ENCODE results near the gene ATAD1. TPM values are rescaled to one million over a fixed set of nuclear protein-coding genes. Genes with fewer than 3 reads are reported as not detected.

Gene ATAD1
- total and polyA plus RNA-seq, 2 of the 8 experiments (the other 6 are each of a cell fraction or from before 2014, with no cell fraction given), result 8.9 to 35.3 TPM

DNA sequence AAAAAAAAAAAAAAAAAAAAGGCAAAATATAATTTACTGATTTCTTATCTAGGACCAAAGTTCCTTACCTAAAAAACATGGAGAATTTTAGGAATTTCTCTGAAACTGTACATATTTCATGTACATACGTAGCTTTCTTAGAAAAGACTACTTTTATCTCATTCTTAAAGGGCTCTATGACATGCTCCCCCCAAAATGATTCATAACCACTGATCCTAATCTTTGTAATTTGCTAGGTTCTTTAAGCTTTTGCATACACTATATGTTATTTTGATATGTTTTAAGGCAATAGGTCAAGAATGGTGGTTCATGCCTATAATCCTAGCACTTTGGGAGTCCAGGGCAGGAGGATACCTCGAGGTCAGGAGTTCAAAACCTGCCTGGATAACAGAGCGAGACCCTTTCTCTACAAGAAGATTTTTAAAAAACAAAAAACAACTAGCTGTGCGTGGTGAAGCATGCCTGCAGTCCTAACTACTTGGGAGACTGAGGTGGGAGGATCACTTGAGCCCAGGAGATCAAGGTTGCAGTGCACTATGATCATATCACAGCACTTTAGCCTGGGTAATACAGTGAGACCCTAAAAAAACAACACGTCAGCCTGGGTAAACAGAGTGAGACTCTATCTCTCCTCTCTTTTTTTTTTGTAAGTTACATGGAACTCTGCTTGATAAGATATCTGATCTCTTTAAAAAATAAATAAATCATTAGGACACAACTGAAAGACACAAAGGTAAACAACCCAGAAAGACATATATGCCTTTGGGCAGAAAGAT lies 54.8 kb downstream of the ATAD1 start (continued):
- TF ChIP-seq, protein P1, sequence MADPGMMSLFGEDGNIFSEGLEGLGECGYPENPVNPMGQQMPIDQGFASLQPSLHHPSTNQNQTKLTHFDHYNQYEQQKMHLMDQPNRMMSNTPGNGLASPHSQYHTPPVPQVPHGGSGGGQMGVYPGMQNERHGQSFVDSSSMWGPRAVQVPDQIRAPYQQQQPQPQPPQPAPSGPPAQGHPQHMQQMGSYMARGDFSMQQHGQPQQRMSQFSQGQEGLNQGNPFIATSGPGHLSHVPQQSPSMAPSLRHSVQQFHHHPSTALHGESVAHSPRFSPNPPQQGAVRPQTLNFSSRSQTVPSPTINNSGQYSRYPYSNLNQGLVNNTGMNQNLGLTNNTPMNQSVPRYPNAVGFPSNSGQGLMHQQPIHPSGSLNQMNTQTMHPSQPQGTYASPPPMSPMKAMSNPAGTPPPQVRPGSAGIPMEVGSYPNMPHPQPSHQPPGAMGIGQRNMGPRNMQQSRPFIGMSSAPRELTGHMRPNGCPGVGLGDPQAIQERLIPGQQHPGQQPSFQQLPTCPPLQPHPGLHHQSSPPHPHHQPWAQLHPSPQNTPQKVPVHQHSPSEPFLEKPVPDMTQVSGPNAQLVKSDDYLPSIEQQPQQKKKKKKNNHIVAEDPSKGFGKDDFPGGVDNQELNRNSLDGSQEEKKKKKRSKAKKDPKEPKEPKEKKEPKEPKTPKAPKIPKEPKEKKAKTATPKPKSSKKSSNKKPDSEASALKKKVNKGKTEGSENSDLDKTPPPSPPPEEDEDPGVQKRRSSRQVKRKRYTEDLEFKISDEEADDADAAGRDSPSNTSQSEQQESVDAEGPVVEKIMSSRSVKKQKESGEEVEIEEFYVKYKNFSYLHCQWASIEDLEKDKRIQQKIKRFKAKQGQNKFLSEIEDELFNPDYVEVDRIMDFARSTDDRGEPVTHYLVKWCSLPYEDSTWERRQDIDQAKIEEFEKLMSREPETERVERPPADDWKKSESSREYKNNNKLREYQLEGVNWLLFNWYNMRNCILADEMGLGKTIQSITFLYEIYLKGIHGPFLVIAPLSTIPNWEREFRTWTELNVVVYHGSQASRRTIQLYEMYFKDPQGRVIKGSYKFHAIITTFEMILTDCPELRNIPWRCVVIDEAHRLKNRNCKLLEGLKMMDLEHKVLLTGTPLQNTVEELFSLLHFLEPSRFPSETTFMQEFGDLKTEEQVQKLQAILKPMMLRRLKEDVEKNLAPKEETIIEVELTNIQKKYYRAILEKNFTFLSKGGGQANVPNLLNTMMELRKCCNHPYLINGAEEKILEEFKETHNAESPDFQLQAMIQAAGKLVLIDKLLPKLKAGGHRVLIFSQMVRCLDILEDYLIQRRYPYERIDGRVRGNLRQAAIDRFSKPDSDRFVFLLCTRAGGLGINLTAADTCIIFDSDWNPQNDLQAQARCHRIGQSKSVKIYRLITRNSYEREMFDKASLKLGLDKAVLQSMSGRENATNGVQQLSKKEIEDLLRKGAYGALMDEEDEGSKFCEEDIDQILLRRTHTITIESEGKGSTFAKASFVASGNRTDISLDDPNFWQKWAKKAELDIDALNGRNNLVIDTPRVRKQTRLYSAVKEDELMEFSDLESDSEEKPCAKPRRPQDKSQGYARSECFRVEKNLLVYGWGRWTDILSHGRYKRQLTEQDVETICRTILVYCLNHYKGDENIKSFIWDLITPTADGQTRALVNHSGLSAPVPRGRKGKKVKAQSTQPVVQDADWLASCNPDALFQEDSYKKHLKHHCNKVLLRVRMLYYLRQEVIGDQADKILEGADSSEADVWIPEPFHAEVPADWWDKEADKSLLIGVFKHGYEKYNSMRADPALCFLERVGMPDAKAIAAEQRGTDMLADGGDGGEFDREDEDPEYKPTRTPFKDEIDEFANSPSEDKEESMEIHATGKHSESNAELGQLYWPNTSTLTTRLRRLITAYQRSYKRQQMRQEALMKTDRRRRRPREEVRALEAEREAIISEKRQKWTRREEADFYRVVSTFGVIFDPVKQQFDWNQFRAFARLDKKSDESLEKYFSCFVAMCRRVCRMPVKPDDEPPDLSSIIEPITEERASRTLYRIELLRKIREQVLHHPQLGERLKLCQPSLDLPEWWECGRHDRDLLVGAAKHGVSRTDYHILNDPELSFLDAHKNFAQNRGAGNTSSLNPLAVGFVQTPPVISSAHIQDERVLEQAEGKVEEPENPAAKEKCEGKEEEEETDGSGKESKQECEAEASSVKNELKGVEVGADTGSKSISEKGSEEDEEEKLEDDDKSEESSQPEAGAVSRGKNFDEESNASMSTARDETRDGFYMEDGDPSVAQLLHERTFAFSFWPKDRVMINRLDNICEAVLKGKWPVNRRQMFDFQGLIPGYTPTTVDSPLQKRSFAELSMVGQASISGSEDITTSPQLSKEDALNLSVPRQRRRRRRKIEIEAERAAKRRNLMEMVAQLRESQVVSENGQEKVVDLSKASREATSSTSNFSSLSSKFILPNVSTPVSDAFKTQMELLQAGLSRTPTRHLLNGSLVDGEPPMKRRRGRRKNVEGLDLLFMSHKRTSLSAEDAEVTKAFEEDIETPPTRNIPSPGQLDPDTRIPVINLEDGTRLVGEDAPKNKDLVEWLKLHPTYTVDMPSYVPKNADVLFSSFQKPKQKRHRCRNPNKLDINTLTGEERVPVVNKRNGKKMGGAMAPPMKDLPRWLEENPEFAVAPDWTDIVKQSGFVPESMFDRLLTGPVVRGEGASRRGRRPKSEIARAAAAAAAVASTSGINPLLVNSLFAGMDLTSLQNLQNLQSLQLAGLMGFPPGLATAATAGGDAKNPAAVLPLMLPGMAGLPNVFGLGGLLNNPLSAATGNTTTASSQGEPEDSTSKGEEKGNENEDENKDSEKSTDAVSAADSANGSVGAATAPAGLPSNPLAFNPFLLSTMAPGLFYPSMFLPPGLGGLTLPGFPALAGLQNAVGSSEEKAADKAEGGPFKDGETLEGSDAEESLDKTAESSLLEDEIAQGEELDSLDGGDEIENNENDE (IDR thresholded peaks at IDR 0.05; ENCODE audit: insufficient replicate concordance, low read length), result no peak

Data from H1 (cell line).